CD8-positive, alpha-beta memory T cell (primary cell): ENCODE results near the gene USP46. TPM values are rescaled to one million over a fixed set of nuclear protein-coding genes. Genes with fewer than 3 reads are reported as not detected.
A peak's percentile ranks its signal among the peaks of the same experiment; 100 is the strongest.

Source experiments
- CTCF ChIA-PET: fragments of 350-600 bp; sonication (Branson Sonifier 250); formaldehyde crosslinking; loops from one replicate; lab custom pipeline; 2021; ENCODE audit warnings: antibody characterized with exemption; lab: Charles Lee
- POLR2A ChIA-PET: fragments of 350-600 bp; sonication (Branson Sonifier 250); formaldehyde crosslinking; loops from one replicate; lab custom pipeline; 2021; ENCODE audit warnings: antibody characterized with exemption; lab: Charles Lee
- DNase-seq, 5 donors: peaks; one replicate each; pipeline versions ENCODE4 v3.0.0 to v3.0.0-alpha.2; 2020 to 2022; ENCODE audit warnings: mixed read lengths in 1 of 5
- H3K27ac ChIP-seq: one replicate; pipeline ENCODE4 v1.7.0; 2013; ENCODE audit warnings: low read depth, mild to moderate bottlenecking, low read length, moderate library complexity
- H3K27me3 ChIP-seq: 2 replicates; pipeline ENCODE4 v1.7.0; 2013; ENCODE audit warnings: low read length, mild to moderate bottlenecking; ENCODE audit not compliant: insufficient read depth, poor library complexity, severe bottlenecking
- H3K36me3 ChIP-seq: 2 replicates; pipeline ENCODE4 v1.7.0; 2013; ENCODE audit warnings: mild to moderate bottlenecking, low read length, moderate library complexity; ENCODE audit not compliant: insufficient read depth
- H3K4me1 ChIP-seq: 2 replicates; pipeline ENCODE4 v1.7.0; 2013; ENCODE audit warnings: mild to moderate bottlenecking, low read length, moderate library complexity; ENCODE audit not compliant: insufficient read depth
- H3K4me3 ChIP-seq: 2 replicates; pipeline ENCODE4 v1.7.0; 2013; ENCODE audit warnings: mild to moderate bottlenecking, low read length
- H3K9me3 ChIP-seq: 2 replicates; pipeline ENCODE4 v1.7.0; 2013; ENCODE audit warnings: mild to moderate bottlenecking, low read length
- H3K27ac Mint-ChIP-seq, 8 donors: one replicate each; pipeline ENCODE4 v1.8.0; 2020 to 2021; ENCODE audit warnings: mixed read lengths in 8 of 8, mild to moderate bottlenecking in 6 of 8, inconsistent platforms in 3 of 8, moderate library complexity in 3 of 8
- H3K27me3 Mint-ChIP-seq, 2 donors: one replicate each; pipeline ENCODE4 v1.8.0; 2020 to 2021; ENCODE audit warnings: mixed read lengths in 2 of 2, mild to moderate bottlenecking in 1 of 2, moderate library complexity in 1 of 2
- H3K36me3 Mint-ChIP-seq, 3 donors: one replicate each; pipeline ENCODE4 v1.8.0; 2020 to 2021; ENCODE audit warnings: mixed read lengths in 3 of 3, inconsistent platforms in 1 of 3, mild to moderate bottlenecking in 1 of 3
- H3K4me1 Mint-ChIP-seq, 3 donors: one replicate each; pipeline ENCODE4 v1.8.0; 2020 to 2021; ENCODE audit warnings: mixed read lengths in 3 of 3, inconsistent platforms in 1 of 3, mild to moderate bottlenecking in 1 of 3
- H3K4me3 Mint-ChIP-seq, 7 donors: one replicate each; pipeline ENCODE4 v1.8.0; 2020 to 2021; ENCODE audit warnings: mixed read lengths in 7 of 7, mild to moderate bottlenecking in 6 of 7, moderate library complexity in 4 of 7, inconsistent platforms in 2 of 7
- H3K9me3 Mint-ChIP-seq, 5 donors: one replicate each; pipeline ENCODE4 v1.8.0; 2020 to 2022; ENCODE audit warnings: mixed read lengths in 5 of 5, mild to moderate bottlenecking in 3 of 5, moderate library complexity in 2 of 5, inconsistent platforms in 1 of 5
- polyA plus RNA-seq: library from polyadenylated mRNA; unstranded; fragments of 300-500 nt; fragmentation: Illumina TruSeq; gene quantifications from one replicate; pipeline ENCODE4 v1.2.3, GENCODE V29; 2021
- total RNA-seq, 2 experiments: library from RNA; stranded (reverse); gene quantifications; one replicate each; pipeline ENCODE4 v1.2.3, GENCODE V29; 2021

USP46 gene
- total and polyA plus RNA-seq, 3 experiments from 2014 or later = 5.8 to 16.9 (median 15.6) TPM

GRCh38 chr4:52592287-52592686 is 66.8 kb downstream of the USP46 start:
- Mint-ChIP-seq H3K36me3 (peaks cover 12 to 31% (median 20%) of the 10 kb centered on the region in 3 donors), H3K27ac (peak overlapping the region in 1 of 8 donors; percentile 50), H3K4me3 (no peak overlapping the region), H3K27me3 (peaks cover 0 to 3% of the 10 kb centered on the region in 2 donors), H3K4me1 (peaks cover 13 to 37% (median 27%) of the 10 kb centered on the region in 3 donors), H3K9me3 (no peaks in the 10 kb centered on the region)
- Histone ChIP-seq H3K27me3 (no peaks in the 10 kb centered on the region), H3K27ac (no peak overlapping the region), H3K36me3 (no peaks in the 10 kb centered on the region), H3K4me3 (no peak overlapping the region), H3K4me1 (peaks cover 5% of the 10 kb centered on the region), H3K9me3 (no peaks in the 10 kb centered on the region)
- CTCF ChIA-PET = no interaction called here
- no peak for DNase-seq
- POLR2A ChIA-PET = no interaction called here

- no peaks in the 10 kb centered on the region for H3K36me3 ChIP-seq
- peak; percentile 2 to 59 (median 19) for DNase-seq
Measured at GRCh38 chr4:52588771-52589591, 70.1 kb downstream of the USP46 start.

GRCh38 chr4:52588097-52588496 is 71.0 kb downstream of the USP46 start:
- Histone ChIP-seq H3K36me3 (no peaks in the 10 kb centered on the region), H3K9me3 (no peaks in the 10 kb centered on the region), H3K27ac (no peak overlapping the region), H3K4me3 (no peak overlapping the region), H3K27me3 (no peaks in the 10 kb centered on the region), H3K4me1 (peaks cover 5% of the 10 kb centered on the region)
- Mint-ChIP-seq H3K9me3 (no peaks in the 10 kb centered on the region), H3K4me3 (peak overlapping the region in 1 of 7 donors; percentile 42), H3K4me1 (peaks cover 13 to 37% (median 27%) of the 10 kb centered on the region in 3 donors), H3K27me3 (peaks cover 0 to 6% of the 10 kb centered on the region in 2 donors), H3K36me3 (peaks cover 3 to 6% (median 5%) of the 10 kb centered on the region in 3 donors), H3K27ac (peak overlapping the region; percentile 25 to 93 (median 76))
- ChIA-PET CTCF (interaction anchor here (0.9 to 1.2 kb wide), 6 partner anchors 12 to 394 kb away, joined by 3 to 4 read pairs (median 3); no protein-coding TSS in a partner anchor), POLR2A (no interaction called here)
- no peak for DNase-seq

More at GRCh38 chr4:52588771-52589591, 70.1 kb downstream of the USP46 start:
- peak overlapping the region; percentile 25 to 93 (median 76) for H3K27ac Mint-ChIP-seq
- ChIA-PET POLR2A (no interaction called here), CTCF (interaction anchor here (1.0 to 1.2 kb wide), 4 partner anchors 11 to 393 kb away, joined by 3 to 4 read pairs (median 4); no protein-coding TSS in a partner anchor)
- H3K9me3 Mint-ChIP-seq = no peaks in the 10 kb centered on the region
- H3K4me1 Mint-ChIP-seq = peaks cover 13 to 37% (median 27%) of the 10 kb centered on the region in 3 donors
- H3K4me1 ChIP-seq = peaks cover 5% of the 10 kb centered on the region
- no peaks in the 10 kb centered on the region for H3K27me3 ChIP-seq
- no peak overlapping the region for H3K4me3 ChIP-seq
- H3K36me3 Mint-ChIP-seq = peaks cover 3 to 6% (median 5%) of the 10 kb centered on the region in 3 donors
- H3K27me3 Mint-ChIP-seq = peaks cover 0 to 6% of the 10 kb centered on the region in 2 donors
- H3K4me3 Mint-ChIP-seq = peak overlapping the region in 6 of 7 donors; percentile 1 to 37 (median 22)
- H3K9me3 ChIP-seq = no peaks in the 10 kb centered on the region
- peak overlapping the region; percentile 2 for H3K27ac ChIP-seq

GRCh38 chr4:52586069-52586468 is 73.0 kb downstream of the USP46 start:
- H3K9me3 ChIP-seq = no peaks in the 10 kb centered on the region
- Mint-ChIP-seq H3K27ac (no peak overlapping the region), H3K9me3 (no peaks in the 10 kb centered on the region), H3K4me1 (peaks cover 13 to 36% (median 27%) of the 10 kb centered on the region in 3 donors), H3K36me3 (peaks cover 0 to 3% (median 0%) of the 10 kb centered on the region in 3 donors), H3K27me3 (peaks cover 3 to 7% of the 10 kb centered on the region in 2 donors), H3K4me3 (no peak overlapping the region)
- H3K27me3 ChIP-seq = no peaks in the 10 kb centered on the region
- peaks cover 5% of the 10 kb centered on the region for H3K4me1 ChIP-seq
- DNase-seq = no peak
- ChIA-PET CTCF (interaction anchor here (1.7 kb wide), 1 partner anchor 126 kb away, joined by 4 read pairs; no protein-coding TSS in a partner anchor), POLR2A (no interaction called here)
- H3K36me3 ChIP-seq = no peaks in the 10 kb centered on the region
- H3K4me3 ChIP-seq = no peak overlapping the region
- no peak overlapping the region for H3K27ac ChIP-seq

GRCh38 chr4:52585379-52585778 is 73.7 kb downstream of the USP46 start:
- ChIA-PET POLR2A (no interaction called here), CTCF (no interaction called here)
- Histone ChIP-seq H3K27me3 (no peaks in the 10 kb centered on the region), H3K36me3 (no peaks in the 10 kb centered on the region), H3K4me3 (no peak overlapping the region), H3K4me1 (peaks cover 5% of the 10 kb centered on the region), H3K27ac (no peak overlapping the region), H3K9me3 (no peaks in the 10 kb centered on the region)
- no peak overlapping the region for H3K4me3 Mint-ChIP-seq
- H3K36me3 Mint-ChIP-seq = peaks cover 0 to 3% (median 0%) of the 10 kb centered on the region in 3 donors
- H3K4me1 Mint-ChIP-seq = peaks cover 13 to 29% (median 25%) of the 10 kb centered on the region in 3 donors
- DNase-seq = no peak
- peaks cover 7 to 8% of the 10 kb centered on the region in 2 donors for H3K27me3 Mint-ChIP-seq
- H3K9me3 Mint-ChIP-seq = no peaks in the 10 kb centered on the region
- peak overlapping the region in 1 of 8 donors; percentile 55 for H3K27ac Mint-ChIP-seq

- no peaks in the 10 kb centered on the region for H3K36me3 ChIP-seq
- H3K27ac Mint-ChIP-seq = no peak overlapping the region
- H3K4me3 Mint-ChIP-seq = no peak overlapping the region
- H3K4me3 ChIP-seq = no peak overlapping the region
- ChIA-PET POLR2A (no interaction called here), CTCF (no interaction called here)
- H3K4me1 ChIP-seq = no peaks in the 10 kb centered on the region
- no peaks in the 10 kb centered on the region for H3K9me3 ChIP-seq
- no peak for DNase-seq
- H3K4me1 Mint-ChIP-seq = no peaks in the 10 kb centered on the region
- no peaks in the 10 kb centered on the region for H3K27me3 ChIP-seq
- no peaks in the 10 kb centered on the region for H3K9me3 Mint-ChIP-seq
- peaks cover 0 to 3% (median 0%) of the 10 kb centered on the region in 3 donors for H3K36me3 Mint-ChIP-seq
- H3K27ac ChIP-seq = no peak overlapping the region
- peaks cover 3 to 13% of the 10 kb centered on the region in 2 donors for H3K27me3 Mint-ChIP-seq
Measured at GRCh38 chr4:52579602-52580272, 79.4 kb downstream of the USP46 start.

GRCh38 chr4:52578951-52579350 is 80.2 kb downstream of the USP46 start:
- no peaks in the 10 kb centered on the region for H3K4me1 Mint-ChIP-seq
- Histone ChIP-seq H3K27me3 (no peaks in the 10 kb centered on the region), H3K27ac (no peak overlapping the region), H3K9me3 (no peaks in the 10 kb centered on the region), H3K4me1 (no peaks in the 10 kb centered on the region), H3K4me3 (no peak overlapping the region), H3K36me3 (no peaks in the 10 kb centered on the region)
- ChIA-PET POLR2A (no interaction called here), CTCF (no interaction called here)
- H3K36me3 Mint-ChIP-seq = peaks cover 0 to 3% (median 0%) of the 10 kb centered on the region in 3 donors
- H3K27me3 Mint-ChIP-seq = peaks cover 3 to 21% of the 10 kb centered on the region in 2 donors
- no peaks in the 10 kb centered on the region for H3K9me3 Mint-ChIP-seq
- DNase-seq = no peak
- no peak overlapping the region for H3K4me3 Mint-ChIP-seq
- H3K27ac Mint-ChIP-seq = no peak overlapping the region

- Mint-ChIP-seq H3K4me3 (no peak overlapping the region), H3K27me3 (peaks cover 3 to 27% of the 10 kb centered on the region in 2 donors), H3K9me3 (no peaks in the 10 kb centered on the region), H3K4me1 (no peaks in the 10 kb centered on the region), H3K27ac (no peak overlapping the region), H3K36me3 (peaks cover 0 to 1% (median 0%) of the 10 kb centered on the region in 3 donors)
- Histone ChIP-seq H3K4me3 (no peak overlapping the region), H3K9me3 (no peaks in the 10 kb centered on the region), H3K27me3 (no peaks in the 10 kb centered on the region), H3K27ac (no peak overlapping the region), H3K36me3 (no peaks in the 10 kb centered on the region), H3K4me1 (no peaks in the 10 kb centered on the region)
- CTCF ChIA-PET = no interaction called here
- POLR2A ChIA-PET = no interaction called here
- no peak for DNase-seq
Measured at GRCh38 chr4:52577624-52577962, 81.5 kb downstream of the USP46 start.
